ENCODE data around the gene UNC13B.

The UNC13B gene

GRCh38 chr9:35340046-35340445, 178.2 kb downstream of the UNC13B start:
- DNase-seq = no peak

GRCh38 chr9:35341021-35341420, 179.2 kb downstream of the UNC13B start:
- DNase-seq = no peak

DNA sequence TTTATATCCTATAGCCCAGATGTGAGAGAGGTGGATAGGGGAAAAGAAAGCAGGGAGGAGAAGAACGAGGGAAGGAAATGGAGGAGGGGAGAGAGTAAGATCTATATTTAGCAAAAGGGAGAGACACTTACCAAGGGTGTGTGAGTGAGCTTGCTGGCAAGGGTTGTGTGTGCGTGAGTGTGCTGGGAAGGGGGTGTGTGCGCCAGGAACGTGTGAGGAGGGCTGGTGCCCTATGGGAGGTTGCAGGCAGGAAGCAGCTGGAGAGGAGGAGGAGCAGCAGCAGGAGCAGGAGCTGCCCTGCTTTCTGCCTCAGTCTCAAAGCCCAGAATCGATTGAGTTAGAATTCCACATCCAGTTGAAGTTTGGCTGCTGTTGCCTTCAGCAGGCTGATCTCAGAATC, 179.8 kb downstream of the UNC13B start:
- DNase-seq = no peak

GRCh38 chr9:35342221-35342958, 180.6 kb downstream of the UNC13B start:
- no peak for DNase-seq

GRCh38 chr9:35348109-35348508, 186.3 kb downstream of the UNC13B start:
- no peak for DNase-seq

DNA sequence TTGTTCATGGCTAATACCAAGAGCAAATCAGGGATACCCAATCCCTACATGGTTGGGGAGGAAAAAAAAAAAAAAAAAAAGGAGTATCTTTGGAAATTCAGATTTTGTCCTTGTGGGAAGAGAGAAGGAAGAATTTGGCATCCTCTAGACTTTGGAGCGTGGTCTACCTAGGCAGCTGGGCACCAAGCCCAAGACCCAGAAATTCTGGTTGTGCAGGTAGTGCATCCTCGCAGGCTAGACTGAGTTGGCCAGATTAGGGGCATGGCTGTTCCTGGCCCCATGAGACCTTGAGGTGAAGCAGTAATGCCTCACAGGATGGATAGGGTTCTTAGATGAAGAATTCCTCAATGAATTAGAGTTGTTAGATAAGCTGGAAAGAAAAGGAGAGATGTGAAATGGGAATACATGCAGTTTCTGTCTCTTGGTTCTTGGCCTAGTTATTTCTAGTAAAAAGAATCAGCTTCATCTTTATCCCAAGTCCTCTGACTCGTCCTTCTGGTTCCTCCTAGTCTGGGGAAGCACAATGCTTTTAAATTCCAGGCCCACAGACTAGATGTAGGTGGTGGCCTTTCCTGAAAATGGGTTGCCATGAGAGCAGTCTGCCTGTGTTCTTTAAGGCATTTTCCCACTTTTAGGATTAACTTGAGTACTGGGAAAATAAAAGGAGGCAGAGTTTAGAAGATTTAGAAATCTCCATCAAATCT, 187.6 kb downstream of the UNC13B start:
- no peak for DNase-seq

DNA sequence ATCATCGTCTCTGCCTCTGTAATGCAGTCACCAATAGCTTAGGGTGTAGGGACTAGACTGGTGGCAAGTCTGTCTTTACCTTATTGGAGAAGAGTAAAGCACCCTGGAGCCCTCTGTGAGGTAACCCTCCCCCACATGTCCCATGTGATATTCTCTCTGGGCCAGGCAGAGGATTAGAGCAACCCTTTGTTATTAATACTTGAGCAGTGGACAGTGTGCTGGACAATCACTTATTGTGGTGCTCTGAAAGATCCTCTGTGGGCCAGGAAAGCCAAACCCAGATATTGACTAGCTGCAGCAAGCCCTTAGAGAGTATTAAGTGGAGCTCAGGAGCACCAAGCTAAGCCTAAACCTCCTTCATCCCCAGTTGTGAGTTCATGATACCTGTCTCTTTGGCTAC, 188.4 kb downstream of the UNC13B start:
- DNase-seq = no peak

DNA sequence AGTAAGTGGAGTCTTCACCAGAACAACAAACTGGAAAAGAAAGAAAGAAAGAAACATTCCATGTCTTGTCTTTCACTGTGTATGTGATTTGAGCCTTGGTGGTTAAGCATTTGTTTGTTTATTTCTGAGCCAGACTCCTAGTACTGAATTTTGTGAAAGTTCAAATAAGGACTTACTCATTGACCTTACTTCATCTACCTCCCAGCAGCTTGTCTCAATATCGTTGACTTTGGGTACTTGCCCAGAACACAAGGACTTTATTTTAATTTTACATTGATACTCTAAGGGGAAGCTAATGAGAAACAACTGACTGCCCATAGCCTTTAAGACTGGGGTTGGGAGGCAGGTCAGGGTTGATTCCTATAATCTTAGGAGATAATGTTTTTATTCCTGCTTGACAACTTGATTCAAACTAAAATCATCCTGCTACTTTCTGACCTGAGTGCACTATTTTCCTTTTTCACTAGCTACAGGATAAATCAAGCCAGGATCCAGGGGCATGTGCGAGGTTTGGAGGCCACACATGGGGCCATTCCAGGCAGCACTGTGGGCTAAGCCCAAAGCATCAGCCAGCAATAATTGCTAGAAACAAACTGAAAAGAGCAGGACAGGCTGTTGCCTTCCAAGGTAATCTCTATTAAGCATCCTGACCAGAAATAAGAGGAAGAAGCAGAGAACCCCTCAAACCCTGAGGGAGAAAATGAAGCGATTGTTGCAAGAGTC, 189.2 kb downstream of the UNC13B start:
- DNase-seq = no peak

GRCh38 chr9:35353731-35354365, 192.0 kb downstream of the UNC13B start:
- DNase-seq = no peak

GRCh38 chr9:35355939-35356338, 194.1 kb downstream of the UNC13B start:
- DNase-seq = no peak

DNA sequence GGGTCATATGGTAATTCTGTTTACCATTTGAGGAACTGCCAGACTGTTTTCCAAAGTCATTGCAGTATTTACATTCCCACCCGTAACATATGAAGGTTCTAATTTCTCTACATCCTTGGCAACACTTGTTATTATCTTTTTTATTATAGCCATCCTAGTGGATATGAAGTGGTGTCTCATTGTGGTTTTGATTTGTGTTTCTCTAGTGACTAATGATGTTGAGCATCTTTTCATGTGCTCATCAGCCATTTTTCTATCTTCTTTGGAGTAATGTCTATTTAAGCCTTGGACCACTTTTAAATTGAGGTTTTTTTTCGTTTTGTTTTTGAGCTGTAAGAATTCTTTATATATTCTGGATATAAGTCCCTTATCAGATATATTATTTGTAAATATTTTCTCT, 195.3 kb downstream of the UNC13B start:
- DNase-seq = no peak

DNA sequence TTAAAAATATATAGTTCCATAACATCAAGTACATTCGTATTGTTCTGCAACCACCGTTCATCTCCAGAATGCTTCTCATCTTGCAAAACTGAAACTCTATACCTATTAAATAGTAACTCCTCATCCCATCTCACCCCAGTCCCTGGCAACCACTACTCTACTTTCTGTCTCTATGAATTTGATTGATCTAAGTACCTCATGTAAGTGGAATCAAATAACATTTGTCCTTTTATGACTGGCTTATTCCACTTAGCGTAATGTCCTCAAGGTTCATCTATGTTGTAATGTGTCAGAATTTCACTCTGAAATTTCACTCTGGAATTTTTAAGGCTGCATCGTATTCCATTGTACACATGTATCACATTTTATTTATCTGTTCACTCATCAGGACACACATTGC, 196.0 kb downstream of the UNC13B start:
- no peak for DNase-seq

DNA sequence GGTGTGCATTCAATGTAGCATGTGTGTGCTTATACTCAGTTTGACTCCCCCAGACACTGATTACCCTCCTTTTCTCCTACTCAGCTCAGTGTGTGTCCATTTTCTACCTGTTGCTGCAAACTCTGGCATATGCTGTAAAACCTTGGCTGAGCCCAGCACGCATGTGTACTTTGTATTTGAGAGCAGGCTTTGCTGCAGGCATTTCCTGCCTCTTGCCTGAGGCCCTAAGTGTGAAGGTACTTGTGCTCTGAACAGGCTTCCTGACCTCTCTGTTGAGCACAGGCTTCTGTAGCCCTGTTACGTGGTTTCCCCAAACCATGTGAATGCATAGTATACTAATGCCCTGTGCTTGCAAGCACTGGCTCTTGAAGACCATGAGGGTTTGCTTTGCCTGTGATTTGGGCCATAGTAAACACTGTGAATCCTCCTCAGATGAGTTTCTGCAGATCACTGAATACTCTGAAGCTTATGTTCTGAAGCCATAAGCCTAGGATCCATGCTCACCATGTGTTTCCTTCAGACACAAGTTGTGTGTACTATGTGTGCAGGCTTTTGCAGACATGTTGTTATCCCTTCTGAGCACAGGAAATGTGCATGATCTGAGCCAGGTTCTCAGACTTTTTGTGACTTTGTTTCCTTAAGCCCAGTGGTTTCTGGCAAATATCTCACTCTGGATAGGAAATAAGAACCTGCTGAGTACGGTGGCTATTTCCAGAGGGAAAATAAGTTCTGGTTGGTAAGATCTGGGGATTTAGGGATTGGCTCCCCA, 203.2 kb downstream of the UNC13B start:
- no peak for DNase-seq

DNA sequence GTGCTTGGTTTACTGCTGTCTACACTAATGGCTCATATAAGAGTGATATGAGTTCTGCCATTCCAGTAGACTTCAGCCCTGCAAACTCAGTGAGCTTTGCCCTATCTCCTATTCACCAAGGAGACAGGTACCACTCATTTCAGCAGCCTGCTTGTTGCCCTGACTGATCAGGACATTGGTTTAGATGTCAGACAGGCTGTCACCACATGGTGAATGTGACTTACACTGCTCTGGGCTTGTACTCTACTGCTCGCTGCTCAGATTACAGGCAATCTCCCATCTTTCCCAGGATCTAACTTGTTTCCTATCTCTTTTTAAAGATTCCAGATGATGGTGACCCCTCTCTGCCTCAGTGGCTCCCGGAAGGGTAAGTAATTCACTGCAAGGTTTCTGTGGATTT, 204.8 kb downstream of the UNC13B start:
- DNase-seq = no peak

DNA sequence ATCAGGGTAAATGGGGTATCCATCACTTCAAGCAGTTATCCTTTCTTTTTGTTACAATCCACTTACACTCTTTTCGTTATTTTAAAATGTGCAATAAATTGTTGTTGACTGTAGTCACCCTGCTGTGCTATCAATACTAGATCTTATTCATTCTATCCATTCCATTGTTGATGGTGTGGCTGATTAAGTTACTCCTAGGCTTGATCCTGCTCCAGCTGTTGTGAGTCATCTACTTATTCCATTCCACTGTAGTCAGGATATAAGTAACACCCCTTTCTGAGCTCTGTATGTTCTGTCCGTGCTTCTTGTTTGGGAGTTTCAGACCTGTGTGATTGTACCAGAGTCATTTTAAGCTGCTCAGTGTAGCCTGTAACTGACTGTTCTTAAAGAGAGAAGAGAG, 205.6 kb downstream of the UNC13B start:
- DNase-seq = no peak

DNA sequence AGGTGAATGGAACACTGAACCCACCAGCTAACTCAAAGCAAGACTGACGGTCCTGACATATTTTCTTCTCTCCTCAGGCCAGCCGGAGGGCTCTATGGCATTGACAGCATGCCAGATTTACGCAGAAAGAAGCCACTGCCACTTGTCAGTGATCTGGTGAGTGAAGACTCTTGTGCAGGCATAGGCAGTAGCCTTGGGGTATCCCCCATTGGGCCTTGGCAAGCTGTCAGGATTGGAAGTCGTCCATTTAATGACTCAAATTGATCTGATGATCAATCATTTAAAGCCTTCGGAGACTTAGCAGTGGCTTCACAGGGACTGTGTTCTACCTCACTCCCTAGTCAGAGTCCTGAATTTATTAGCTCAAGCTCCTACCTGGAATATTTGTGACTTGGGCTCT, 208.4 kb downstream of the UNC13B start:
- no peak for DNase-seq

GRCh38 chr9:35374436-35374835, 212.6 kb downstream of the UNC13B start:
- DNase-seq = no peak

DNA sequence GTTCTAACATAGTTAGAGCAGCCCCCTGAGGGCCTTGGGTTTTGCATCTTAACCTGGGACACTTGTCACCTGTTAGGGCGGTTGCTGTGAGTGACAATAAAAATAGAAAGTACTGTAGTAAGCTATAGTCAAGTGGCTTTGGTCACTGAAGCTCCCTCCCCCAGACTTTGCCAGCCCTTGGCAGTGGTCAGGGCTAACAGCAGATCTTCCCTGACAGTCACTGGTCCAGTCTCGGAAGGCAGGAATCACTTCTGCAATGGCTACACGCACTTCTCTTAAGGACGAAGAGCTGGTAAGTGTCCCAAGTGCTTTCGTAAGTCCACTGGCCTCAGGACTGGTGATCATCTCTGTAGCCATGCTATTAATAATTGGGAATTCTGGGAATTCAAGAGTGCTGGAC, 213.1 kb downstream of the UNC13B start:
- DNase-seq = no peak

- DNase-seq = no peak
Measured at GRCh38 chr9:35380039-35380438, 218.2 kb downstream of the UNC13B start.

DNA sequence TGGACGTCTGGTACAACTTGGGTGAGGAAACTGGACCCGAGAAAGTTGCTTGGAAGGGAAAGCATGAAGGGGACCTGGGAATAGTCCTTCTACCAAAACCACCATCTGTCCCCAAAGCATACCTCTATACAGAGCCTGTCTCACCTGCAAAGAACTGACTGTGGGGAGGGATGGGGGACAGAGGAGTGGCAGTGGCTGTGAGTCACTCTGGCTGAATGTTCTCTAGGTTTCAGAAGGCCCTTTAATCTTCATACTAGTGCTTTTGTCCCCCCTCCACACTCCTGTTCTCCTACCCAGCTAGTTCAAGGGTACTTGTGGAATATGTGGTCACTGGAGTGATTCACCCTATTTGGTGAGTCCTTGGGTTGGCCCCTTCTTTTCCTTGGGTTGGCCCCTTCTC, 218.8 kb downstream of the UNC13B start:
- no peak for DNase-seq

GRCh38 chr9:35385042-35385441, 223.2 kb downstream of the UNC13B start:
- no peak for DNase-seq

- no peak for DNase-seq
Measured at GRCh38 chr9:35395076-35395705, 233.4 kb downstream of the UNC13B start.

Data from NCI-H1930 (cell line).